GM19372 (cell line): Measurements from ENCODE around the gene MRPL3.
A peak's percentile ranks its signal among the peaks of the same experiment; 100 is the strongest.

Experiments used
- ATAC-seq: cut with Tn5 transposase; IDR thresholded peaks from one replicate; pipeline ENCODE4 v1.9.1; 2021; ENCODE audit warnings: mild to moderate bottlenecking, low read depth, moderate library complexity; ENCODE audit not compliant: unreplicated experiment

MRPL3 gene

GRCh38 chr3:131502530-131503319, at the start of gene MRPL3:
TSS of gene MRPL3 (minus strand) at chr3:131502971. CDS start at chr3:131502821, 150 bp downstream.
- peak; percentile 95 for ATAC-seq

DNA sequence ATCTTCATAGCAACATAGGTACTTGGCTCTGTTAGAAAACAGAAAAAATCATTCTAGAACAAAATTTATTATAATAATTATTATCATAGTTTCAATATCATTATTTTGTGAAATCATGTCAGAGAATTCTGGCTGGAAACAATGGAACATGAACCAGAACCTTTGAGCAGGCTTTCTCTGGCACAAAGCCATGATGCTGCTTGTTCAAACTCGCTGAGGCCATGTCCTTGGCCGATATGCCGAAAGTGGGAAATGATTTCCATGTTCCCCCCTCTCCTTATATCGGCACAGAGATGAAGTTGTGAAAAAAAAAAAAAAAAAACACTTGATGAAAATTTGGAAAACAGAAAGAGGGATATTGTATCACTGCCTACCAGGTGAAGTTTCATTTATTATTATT, 49.0 kb upstream of the MRPL3 start:
- no peak for ATAC-seq

- no peak for ATAC-seq
These were observed 48.0 kb upstream of the MRPL3 start for GRCh38 chr3:131550562-131551465.

- ATAC-seq, result no peak
These were observed 46.6 kb upstream of the MRPL3 start for GRCh38 chr3:131549340-131549739.

GRCh38 chr3:131547585-131547984, 44.8 kb upstream of the MRPL3 start:
- ATAC-seq, result no peak

GRCh38 chr3:131546441-131546840, 43.7 kb upstream of the MRPL3 start:
- ATAC-seq, result no peak

- ATAC-seq, result no peak
These were observed 41.8 kb upstream of the MRPL3 start for GRCh38 chr3:131544557-131544956.

DNA sequence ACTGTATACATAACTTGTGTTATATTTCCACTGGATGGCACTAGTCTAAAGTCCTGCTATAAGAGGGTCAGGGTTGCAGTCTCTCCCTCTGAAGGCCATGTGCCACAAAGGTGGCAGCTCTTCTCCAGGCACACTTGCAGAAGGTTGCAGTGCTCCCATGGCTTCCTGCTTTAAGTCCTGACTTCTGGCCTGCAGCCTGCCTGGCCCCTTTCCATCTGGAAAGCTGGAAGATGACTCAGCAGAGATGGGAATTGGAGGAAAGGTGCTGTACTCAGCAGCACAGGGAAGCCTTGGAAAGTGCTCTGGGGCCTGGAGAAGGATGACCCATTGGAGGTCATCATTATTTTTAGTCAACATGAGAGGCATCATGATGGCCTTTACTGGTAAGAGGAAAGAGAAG, 40.9 kb upstream of the MRPL3 start:
- ATAC-seq, result no peak

DNA sequence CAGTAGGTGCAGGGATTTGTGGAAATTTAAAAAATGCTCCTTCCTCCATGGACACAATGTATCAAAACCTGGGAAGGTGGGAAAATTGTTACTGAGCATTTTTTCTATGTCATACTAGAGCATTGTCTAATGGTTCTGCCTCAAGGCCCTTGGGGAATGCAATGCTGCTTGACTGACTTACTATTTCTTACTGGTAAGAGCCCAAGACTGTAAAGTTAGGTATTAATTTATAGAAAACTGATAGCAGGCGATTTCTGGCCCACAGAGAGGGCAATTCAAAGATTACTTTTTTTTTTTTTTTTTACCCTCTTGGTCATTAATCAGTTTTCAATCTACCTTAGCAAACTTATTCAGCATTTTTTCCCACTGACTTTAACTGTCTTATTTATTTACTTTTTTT, 38.5 kb upstream of the MRPL3 start:
- ATAC-seq, result no peak

- no peak for ATAC-seq
These were observed 38.0 kb upstream of the MRPL3 start for GRCh38 chr3:131540821-131541220.

GRCh38 chr3:131540143-131540542, 37.4 kb upstream of the MRPL3 start:
- ATAC-seq, result no peak

- no peak for ATAC-seq
These were observed 36.2 kb upstream of the MRPL3 start for GRCh38 chr3:131538968-131539367.

DNA sequence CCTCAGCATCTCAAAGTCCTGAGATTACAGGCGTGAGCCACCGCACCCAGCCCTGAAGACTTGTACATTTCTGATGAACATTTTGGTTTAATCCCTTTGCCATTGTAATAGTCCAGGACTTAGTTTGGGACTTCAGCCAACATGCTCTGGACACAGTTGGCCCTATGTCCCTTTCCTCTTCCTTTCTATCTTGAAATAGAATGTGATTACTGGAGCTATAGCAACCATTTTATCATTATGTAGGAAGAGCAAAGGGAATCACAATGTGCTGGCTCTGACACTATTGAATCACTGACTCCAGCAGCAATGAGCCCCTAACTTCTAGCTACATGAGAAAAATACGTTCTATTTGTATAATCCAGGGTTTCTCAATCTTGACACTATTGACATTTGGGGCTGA, 34.8 kb upstream of the MRPL3 start:
- ATAC-seq, result no peak

DNA sequence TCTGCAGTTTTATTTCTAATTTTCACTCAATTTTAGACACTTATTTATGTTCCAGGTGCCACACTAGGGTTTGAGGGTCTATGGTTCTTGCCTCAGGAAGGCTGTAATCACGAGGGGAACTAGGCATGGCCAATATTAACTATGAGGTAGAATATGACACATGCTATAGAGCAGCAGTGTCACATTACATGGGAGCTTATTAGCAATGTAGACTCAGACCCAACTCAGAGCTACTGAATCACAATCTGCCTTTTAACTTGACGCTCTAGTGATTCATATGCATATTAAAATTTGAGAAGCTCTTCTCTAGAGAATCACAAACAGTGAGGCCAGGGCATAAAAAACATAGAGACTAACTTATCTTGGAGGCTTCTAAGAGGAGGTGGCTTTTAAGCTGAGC, 32.8 kb upstream of the MRPL3 start:
- ATAC-seq, result no peak

GRCh38 chr3:131535131-131535530, 32.4 kb upstream of the MRPL3 start:
- ATAC-seq, result no peak

DNA sequence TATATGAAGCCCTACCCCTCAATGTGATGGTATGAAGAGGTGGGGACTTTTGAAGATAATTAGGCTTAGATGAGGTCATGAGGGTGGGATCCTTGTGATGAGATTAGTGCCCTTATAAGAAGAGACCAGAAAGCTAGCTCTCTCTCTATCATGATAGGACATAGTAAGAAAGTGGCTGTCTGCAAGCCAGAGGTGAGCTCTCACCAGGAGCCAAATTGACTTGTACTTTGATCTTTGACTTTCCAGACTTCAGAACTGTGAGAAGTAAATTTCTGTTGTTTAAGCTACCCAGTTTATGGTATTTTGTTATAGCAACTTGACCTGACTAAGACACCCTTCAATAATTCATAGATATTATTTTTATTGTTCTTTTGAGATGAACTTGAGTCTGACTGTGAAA, 29.9 kb upstream of the MRPL3 start:
- ATAC-seq, result no peak

DNA sequence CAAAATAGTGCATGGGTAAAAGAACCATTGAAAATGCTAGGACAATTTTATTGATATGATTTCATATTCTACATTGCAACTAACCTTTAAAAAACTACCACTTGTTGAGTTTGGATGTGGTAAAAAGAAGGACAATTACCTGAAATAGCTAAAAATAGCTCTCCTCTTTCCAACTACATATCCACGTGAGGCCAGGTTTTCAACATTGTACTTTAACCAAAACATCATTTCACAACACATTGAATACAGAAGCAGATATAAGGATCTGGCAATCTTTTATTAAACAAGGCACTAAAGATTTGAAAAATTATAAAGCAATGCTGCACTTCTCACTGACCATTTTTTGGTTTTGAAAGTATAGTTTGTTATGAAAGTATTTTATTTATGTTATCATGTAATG, 28.1 kb upstream of the MRPL3 start:
- ATAC-seq, result no peak

- ATAC-seq, result no peak
These were observed 27.6 kb upstream of the MRPL3 start for GRCh38 chr3:131530388-131530787.

DNA sequence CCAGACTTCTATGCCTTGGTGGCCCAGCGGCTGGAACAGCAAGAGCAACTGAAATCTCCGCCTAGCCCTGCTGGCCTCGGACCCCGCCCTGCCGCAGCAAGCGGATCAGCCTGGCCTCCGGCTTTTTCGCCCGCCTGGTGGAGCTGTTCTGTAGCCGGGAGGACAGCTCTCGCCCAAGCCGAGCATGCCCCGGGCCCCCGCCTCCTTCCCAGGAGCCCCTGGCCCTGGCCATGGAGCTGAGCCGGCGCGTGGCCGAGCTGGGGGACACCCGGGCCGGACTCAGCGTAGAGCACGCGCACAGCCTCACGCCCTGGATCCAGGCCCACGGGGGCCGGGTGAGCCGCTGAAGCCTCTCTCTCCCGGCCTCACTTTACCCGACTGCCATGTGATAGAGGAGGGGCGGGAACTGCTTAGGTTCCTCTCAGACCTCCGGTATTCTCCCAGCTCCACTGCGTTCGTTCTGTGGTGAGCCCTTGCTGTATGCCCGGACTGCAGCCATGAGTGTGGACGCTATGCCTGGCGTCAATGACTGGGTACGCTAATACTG, 24.1 kb upstream of the MRPL3 start:
- no peak for ATAC-seq

GRCh38 chr3:131518680-131519079, 15.9 kb upstream of the MRPL3 start:
- ATAC-seq, result no peak

- ATAC-seq, result no peak
These were observed 2.6 kb upstream of the MRPL3 start for GRCh38 chr3:131505421-131505820.

DNA sequence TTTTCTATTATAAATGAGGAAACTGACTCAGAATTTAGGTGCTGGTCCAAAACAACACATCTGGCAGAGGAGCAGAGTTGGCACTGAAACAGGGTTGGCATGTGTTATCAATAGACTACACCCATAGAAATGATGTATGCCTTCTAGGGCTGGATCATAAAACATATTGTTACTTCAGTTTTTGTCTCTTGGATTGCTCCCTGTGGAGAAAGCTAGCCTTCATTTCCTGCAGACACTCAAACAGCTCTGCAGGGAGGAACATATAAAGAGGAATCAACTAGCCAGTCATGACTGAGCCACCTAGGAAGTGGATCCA, 507 bp upstream of the MRPL3 start:
- ATAC-seq, result no peak
